GM23338 (cell line): ENCODE results near the gene DDX31. TPM values are rescaled to one million over a fixed set of nuclear protein-coding genes. Genes with fewer than 3 reads are reported as not detected.

ENCODE experiments used
- ATAC-seq: fragments of 200-7000 bp; cut with Tn5 transposase; 3 replicates; pipeline ENCODE4 v1.9.1; 2020
- DNase-seq: peaks from one replicate; pipeline ENCODE4 v3.0.0-alpha.2; 2015; ENCODE audit warnings: low spot score
- H2AFZ ChIP-seq: fragments of 200-600 bp; sonication (generic); 2 replicates; pipeline ENCODE4 v1.8.0; 2016; ENCODE audit warnings: antibody characterized with exemption, mild to moderate bottlenecking, moderate library complexity
- H3F3A ChIP-seq: fragments of 200-600 bp; sonication (generic); replicated peaks from 2 replicates; pipeline ENCODE4 v1.8.0; 2017; ENCODE audit warnings: antibody characterized with exemption, mixed run types, low read depth
- H3K27ac ChIP-seq: fragments of 200-600 bp; sonication (generic); 2 replicates; pipeline ENCODE4 v1.6.1; 2016; ENCODE audit warnings: low read depth
- H3K27me3 ChIP-seq: fragments of 200-600 bp; sonication (generic); 2 replicates; pipeline ENCODE4 v1.8.0; 2016; ENCODE audit warnings: mild to moderate bottlenecking, mixed run types, moderate library complexity; ENCODE audit not compliant: insufficient read depth
- H3K36me3 ChIP-seq: fragments of 200-600 bp; sonication (generic); 2 replicates; pipeline ENCODE4 v1.8.0; 2016; ENCODE audit warnings: mild to moderate bottlenecking; ENCODE audit not compliant: insufficient read depth
- H3K4me1 ChIP-seq: fragments of 200-600 bp; sonication (generic); 2 replicates; pipeline ENCODE4 v1.8.0; 2016; ENCODE audit warnings: mild to moderate bottlenecking, moderate library complexity; ENCODE audit not compliant: insufficient read depth
- H3K4me2 ChIP-seq: fragments of 200-600 bp; sonication (generic); 2 replicates; pipeline ENCODE4 v1.7.1; 2017; ENCODE audit warnings: mixed run types
- H3K4me3 ChIP-seq: fragments of 200-600 bp; sonication (generic); 2 replicates; pipeline ENCODE4 v1.6.1; 2016; ENCODE audit warnings: mixed run types
- H3K79me2 ChIP-seq: fragments of 200-600 bp; sonication (generic); replicated peaks from 2 replicates; pipeline ENCODE4 v1.8.0; 2017; ENCODE audit warnings: mild to moderate bottlenecking; ENCODE audit not compliant: insufficient read depth
- H3K9me2 ChIP-seq: fragments of 200-600 bp; sonication (generic); 2 replicates; pipeline ENCODE4 v1.8.0; 2017; ENCODE audit not compliant: insufficient read depth
- H4K20me1 ChIP-seq: fragments of 200-600 bp; sonication (generic); replicated peaks from 2 replicates; pipeline ENCODE4 v1.8.0; 2017; ENCODE audit warnings: mild to moderate bottlenecking; ENCODE audit not compliant: insufficient read depth
- H3K27ac Mint-ChIP-seq: 2 replicates; pipeline ENCODE4 v1.8.0; 2020; ENCODE audit warnings: inconsistent platforms, mild to moderate bottlenecking, moderate library complexity, mixed read lengths
- H3K27me3 Mint-ChIP-seq: 3 replicates; pipeline ENCODE4 v1.8.0; 2022; ENCODE audit warnings: low read depth, mild to moderate bottlenecking, moderate library complexity, mixed read lengths, inconsistent platforms; ENCODE audit not compliant: insufficient read depth, poor library complexity
- H3K36me3 Mint-ChIP-seq: 3 replicates; pipeline ENCODE4 v1.8.0; 2021; ENCODE audit warnings: low read depth, mild to moderate bottlenecking, inconsistent platforms, moderate library complexity, mixed read lengths
- H3K4me1 Mint-ChIP-seq: 3 replicates; pipeline ENCODE4 v1.8.0; 2020; ENCODE audit warnings: mild to moderate bottlenecking, inconsistent platforms, mixed read lengths
- H3K4me3 Mint-ChIP-seq: 3 replicates; pipeline ENCODE4 v1.8.0; 2021; ENCODE audit warnings: moderate library complexity, mild to moderate bottlenecking, inconsistent platforms, mixed read lengths
- H3K9me3 Mint-ChIP-seq: 3 replicates; pipeline ENCODE4 v1.8.0; 2020; ENCODE audit warnings: moderate library complexity, mild to moderate bottlenecking, inconsistent platforms, mixed read lengths
- CREB1 ChIP-seq: fragments of 250-450 bp; sonication (Bioruptor Pico); IDR thresholded peaks from 2 replicates; pipeline ENCODE4 v1.5.0; 2020; ENCODE audit warnings: low read depth, mild to moderate bottlenecking, moderate library complexity
- CTCF ChIP-seq, 2 experiments: fragments of 200-600 bp in 1 of 2; sonication (generic) in 1 of 2; conservative IDR thresholded peaks; 2 replicates each; pipeline versions ENCODE4 v1.5.1 to v1.6.1; 2016 to 2017; ENCODE audit warnings: antibody characterized with exemption in 2 of 2, low read depth in 2 of 2, mild to moderate bottlenecking in 2 of 2, moderate library complexity in 1 of 2
- ETS1 ChIP-seq: IDR thresholded peaks from 2 replicates; pipeline ENCODE4 v1.6.1; 2016; ENCODE audit warnings: antibody characterized with exemption
- EZH2 ChIP-seq: fragments of 200-600 bp; sonication (generic); IDR thresholded peaks from one replicate; pipeline ENCODE4 v1.8.0; 2017; ENCODE audit warnings: antibody characterized with exemption, mild to moderate bottlenecking, low read depth; ENCODE audit not compliant: unreplicated experiment
- EZH2phosphoT487 ChIP-seq: fragments of 200-600 bp; sonication (generic); IDR thresholded peaks from one replicate; pipeline ENCODE4 v1.8.1; 2018; ENCODE audit warnings: antibody characterized with exemption; ENCODE audit not compliant: unreplicated experiment
- JUNB ChIP-seq: IDR thresholded peaks from one replicate; pipeline ENCODE4 v1.6.1; 2016; ENCODE audit warnings: antibody characterized with exemption; ENCODE audit not compliant: unreplicated experiment
- NANOG ChIP-seq: IDR thresholded peaks from 2 replicates; pipeline ENCODE4 v1.6.1; 2016; ENCODE audit warnings: antibody characterized with exemption, borderline replicate concordance
- POLR2AphosphoS5 ChIP-seq: IDR thresholded peaks from 2 replicates; pipeline ENCODE4 v1.6.1; 2016; ENCODE audit warnings: antibody characterized with exemption, low read depth
- REST ChIP-seq: IDR thresholded peaks from one replicate; pipeline ENCODE4 v1.6.1; 2018; ENCODE audit warnings: antibody characterized with exemption; ENCODE audit not compliant: unreplicated experiment
- STAT1 ChIP-seq: IDR thresholded peaks from one replicate; pipeline ENCODE4 v1.6.1; 2016; ENCODE audit warnings: antibody characterized with exemption; ENCODE audit not compliant: unreplicated experiment
- ZNF114 ChIP-seq: fragments of 250-450 bp; sonication (Bioruptor Pico); IDR thresholded peaks from 2 replicates; pipeline ENCODE4 v1.5.0; 2020; ENCODE audit warnings: mild to moderate bottlenecking, moderate library complexity
- ZNF331 ChIP-seq: fragments of 250-450 bp; sonication (Bioruptor Pico); IDR thresholded peaks from 2 replicates; pipeline ENCODE4 v1.5.0; 2020; ENCODE audit warnings: low read depth, mild to moderate bottlenecking, moderate library complexity
- ZNF462 ChIP-seq: fragments of 250-450 bp; sonication (Bioruptor Pico); IDR thresholded peaks from 2 replicates; pipeline ENCODE4 v1.5.0; 2020; ENCODE audit warnings: mild to moderate bottlenecking, moderate library complexity
- polyA plus RNA-seq: library from polyadenylated mRNA; unstranded; fragments of >200 nt; fragmentation: Nextera tagmentation; extraction: Ambion mirVana; gene quantifications from 2 replicates; pipeline ENCODE4 v1.2.1, GENCODE V29; 2016
- total RNA-seq: library from RNA; depleted of rRNA; stranded (reverse); fragments of >200 nt; shearing (Covaris generic); gene quantifications from 2 replicates; pipeline ENCODE4 v1.2.3, GENCODE V29; 2014

Gene DDX31
- total and polyA plus RNA-seq, 2 experiments from 2014 or later = 14.8 to 23.5 TPM

- H3K27ac ChIP-seq = no peak overlapping the region
- H4K20me1 ChIP-seq = no peaks in the 10 kb centered on the region; the same call in 1 of the 2 replicates
- H3K4me1 ChIP-seq = peaks cover 13% of the 10 kb centered on the region; the same call in 1 of the 2 replicates
- H2AFZ ChIP-seq = no peak overlapping the region
- Mint-ChIP-seq H3K36me3 (peaks cover 61% of the 10 kb centered on the region), H3K27me3 (peaks cover 7% of the 10 kb centered on the region), H3K4me1 (peaks cover 34% of the 10 kb centered on the region), H3K27ac (peak overlapping the region; percentile 4; the same call in 1 of the 2 replicates), H3K4me3 (no peak overlapping the region), H3K9me3 (no peaks in the 10 kb centered on the region)
- no peaks in the 10 kb centered on the region for H3K27me3 ChIP-seq
- ATAC-seq (no peak), DNase-seq (no peak)
- H3K9me2 ChIP-seq = no peaks in the 10 kb centered on the region
- no peaks in the 10 kb centered on the region for H3K79me2 ChIP-seq
- TF ChIP-seq EZH2 = no peak
- TF ChIP-seq NANOG = no peak
- no peak for TF ChIP-seq ZNF114 (CRISPR knock-in tag)
- no peak for TF ChIP-seq CREB1
- no peak for TF ChIP-seq ETS1
- TF ChIP-seq CTCF (conservative IDR thresholded peaks at IDR 0.05; ENCODE audit: low read depth in 2 of 2) = no peak
- TF ChIP-seq JUNB = no peak
- TF ChIP-seq REST = no peak
- TF ChIP-seq ZNF462 (CRISPR knock-in tag) = no peak
- no peak for TF ChIP-seq EZH2phosphoT487
- TF ChIP-seq POLR2AphosphoS5 = no peak
- TF ChIP-seq STAT1 = no peak
- no peak for TF ChIP-seq ZNF331 (CRISPR knock-in tag)
- no peak overlapping the region for H3K4me2 ChIP-seq
- peaks cover 16% of the 10 kb centered on the region; the same call in 1 of the 2 replicates for H3K36me3 ChIP-seq
- H3F3A ChIP-seq = 0 out of 2 replicates have a peak, but pooled peaks cover 3% of the 10 kb centered on the region
- no peak overlapping the region for H3K4me3 ChIP-seq
These were observed 55.5 kb downstream of the DDX31 start for GRCh38 chr9:132614324-132614723.
